ENCODE results near the gene EVI5L. TPM values are rescaled to one million over a fixed set of nuclear protein-coding genes. Genes with fewer than 3 reads are reported as not detected.

Gene EVI5L
- total and polyA plus RNA-seq, 2 of the 13 experiments (the other 11 are each of a cell fraction or from before 2014, with no cell fraction given), result 1.7 to 2.4 TPM

DNA sequence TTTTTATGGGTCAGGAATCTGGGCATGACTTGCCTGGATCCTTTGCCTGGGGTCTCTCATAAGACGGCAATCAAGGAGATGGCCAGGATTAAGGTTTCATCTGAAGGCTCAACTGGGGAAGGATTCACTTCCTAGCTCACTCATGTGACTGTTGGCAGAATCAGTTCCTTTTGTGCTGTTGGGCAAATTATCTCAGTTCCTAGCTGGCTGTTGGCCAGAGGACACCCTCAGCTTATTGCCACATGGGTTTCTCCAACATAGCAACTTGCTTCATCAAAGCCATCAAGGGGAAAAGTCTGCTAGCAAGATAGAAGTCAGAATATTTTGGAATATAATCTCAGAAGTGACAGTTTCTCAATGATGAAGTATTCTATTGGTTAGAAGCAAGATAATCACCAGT is 12.2 kb upstream of the EVI5L start:
- Histone ChIP-seq H2AFZ (ENCODE audit: low read length) (no peak overlapping the region), H3K36me3 (replicated peaks in 1 of 2; ENCODE audit: control insufficient read depth in 1 of 2, insufficient read depth in 2 of 2, low read length in 2 of 2) (no peaks in the 10 kb centered on the region), H4K20me1 (ENCODE audit: insufficient read depth, low read length) (no peaks in the 10 kb centered on the region), H3K27ac (ENCODE audit: extremely low read length, insufficient read depth, low read length) (no peak overlapping the region), H3K27me3 (ENCODE audit: control insufficient read depth in 1 of 2, insufficient read depth in 2 of 2, low read length in 2 of 2) (peaks cover 0 to 10% of the 10 kb centered on the region in 2 experiments; a peak in 2 of 5 replicates), H3K4me1 (ENCODE audit: insufficient read depth, low read length) (no peaks in the 10 kb centered on the region), H3K79me2 (ENCODE audit: insufficient read depth, low read length) (no peaks in the 10 kb centered on the region), H3K9me3 (ENCODE audit: low read length) (peaks cover 5% of the 10 kb centered on the region; the same call in 1 of the 2 replicates), H3K4me2 (ENCODE audit: low read depth, low read length) (no peak overlapping the region), H3K9ac (ENCODE audit: insufficient read depth, low read depth, low read length) (no peak overlapping the region), H3K4me3 (replicated peaks in 1 of 3; ENCODE audit: insufficient read depth in 1 of 3, low read depth in 2 of 3, low read length in 3 of 3) (no peak overlapping the region)
- intact Hi-C loops (cut with micrococcal nuclease; ENCODE audit: unreplicated experiment) (no loop called here), in situ Hi-C loops (cut with HindIII; ENCODE audit: extremely low pct_ligation_motif_present, low pct_unique_long_range_greater_than_20kb) (no loop called here)
- 100% methylated on average over 1 of the region's 1 CpG for WGBS (ENCODE audit: low lambda C conversion rate)
- no TSS peak for BruUV-seq (replicated peaks)
- DNase-seq (ENCODE audit: low spot score), result no peak
- no peak for ATAC-seq
- no peak for FAIRE-seq
- ChIA-PET CTCF (ENCODE audit: low intra/inter-chr PET ratio, low total read pairs) (no interaction called here), POLR2A (no interaction called here)
- no peak for TF ChIP-seq ZNF644 (CRISPR knock-in tag; IDR thresholded peaks at IDR 0.05; ENCODE audit: low read depth)
- no peak for TF ChIP-seq PBX2 (CRISPR knock-in tag; IDR thresholded peaks at IDR 0.05)
- TF ChIP-seq RNF2 (conservative IDR thresholded peaks at IDR 0.05; ENCODE audit: low read depth), result no peak
- TF ChIP-seq ZNF121 (CRISPR knock-in tag; IDR thresholded peaks at IDR 0.05), result no peak
- no peak for TF ChIP-seq SRF (IDR thresholded peaks at IDR 0.05; ENCODE audit: low read depth, low read length)
- no peak for TF ChIP-seq RAD21 (CRISPR knock-in tag; IDR thresholded peaks at IDR 0.05)
- TF ChIP-seq ARNT2 (CRISPR knock-in tag; IDR thresholded peaks at IDR 0.05; ENCODE audit: low read depth), result no peak
- no peak for TF ChIP-seq ZC3H13 (CRISPR knock-in tag; IDR thresholded peaks at IDR 0.05)
- no peak for TF ChIP-seq ZNF776 (CRISPR knock-in tag; IDR thresholded peaks at IDR 0.05)
- TF ChIP-seq, protein P1, sequence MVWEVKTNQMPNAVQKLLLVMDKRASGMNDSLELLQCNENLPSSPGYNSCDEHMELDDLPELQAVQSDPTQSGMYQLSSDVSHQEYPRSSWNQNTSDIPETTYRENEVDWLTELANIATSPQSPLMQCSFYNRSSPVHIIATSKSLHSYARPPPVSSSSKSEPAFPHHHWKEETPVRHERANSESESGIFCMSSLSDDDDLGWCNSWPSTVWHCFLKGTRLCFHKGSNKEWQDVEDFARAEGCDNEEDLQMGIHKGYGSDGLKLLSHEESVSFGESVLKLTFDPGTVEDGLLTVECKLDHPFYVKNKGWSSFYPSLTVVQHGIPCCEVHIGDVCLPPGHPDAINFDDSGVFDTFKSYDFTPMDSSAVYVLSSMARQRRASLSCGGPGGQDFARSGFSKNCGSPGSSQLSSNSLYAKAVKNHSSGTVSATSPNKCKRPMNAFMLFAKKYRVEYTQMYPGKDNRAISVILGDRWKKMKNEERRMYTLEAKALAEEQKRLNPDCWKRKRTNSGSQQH (CRISPR knock-in tag; IDR thresholded peaks at IDR 0.05; ENCODE audit: low read depth), result no peak
- TF ChIP-seq IKZF4 (CRISPR knock-in tag; IDR thresholded peaks at IDR 0.05; ENCODE audit: borderline replicate concordance, low read depth, not compliant biosample characterization), result no peak
- TF ChIP-seq PAF1 (CRISPR knock-in tag; IDR thresholded peaks at IDR 0.05), result no peak
- TF ChIP-seq, protein P2, sequence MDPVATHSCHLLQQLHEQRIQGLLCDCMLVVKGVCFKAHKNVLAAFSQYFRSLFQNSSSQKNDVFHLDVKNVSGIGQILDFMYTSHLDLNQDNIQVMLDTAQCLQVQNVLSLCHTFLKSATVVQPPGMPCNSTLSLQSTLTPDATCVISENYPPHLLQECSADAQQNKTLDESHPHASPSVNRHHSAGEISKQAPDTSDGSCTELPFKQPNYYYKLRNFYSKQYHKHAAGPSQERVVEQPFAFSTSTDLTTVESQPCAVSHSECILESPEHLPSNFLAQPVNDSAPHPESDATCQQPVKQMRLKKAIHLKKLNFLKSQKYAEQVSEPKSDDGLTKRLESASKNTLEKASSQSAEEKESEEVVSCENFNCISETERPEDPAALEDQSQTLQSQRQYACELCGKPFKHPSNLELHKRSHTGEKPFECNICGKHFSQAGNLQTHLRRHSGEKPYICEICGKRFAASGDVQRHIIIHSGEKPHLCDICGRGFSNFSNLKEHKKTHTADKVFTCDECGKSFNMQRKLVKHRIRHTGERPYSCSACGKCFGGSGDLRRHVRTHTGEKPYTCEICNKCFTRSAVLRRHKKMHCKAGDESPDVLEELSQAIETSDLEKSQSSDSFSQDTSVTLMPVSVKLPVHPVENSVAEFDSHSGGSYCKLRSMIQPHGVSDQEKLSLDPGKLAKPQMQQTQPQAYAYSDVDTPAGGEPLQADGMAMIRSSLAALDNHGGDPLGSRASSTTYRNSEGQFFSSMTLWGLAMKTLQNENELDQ (CRISPR knock-in tag; IDR thresholded peaks at IDR 0.05; ENCODE audit: borderline replicate concordance), result no peak
- TF ChIP-seq ZFP41 (CRISPR knock-in tag; IDR thresholded peaks at IDR 0.05; ENCODE audit: borderline replicate concordance), result no peak
